ENCODE results near the gene C2CD2. TPM values are rescaled to one million over a fixed set of nuclear protein-coding genes. Genes with fewer than 3 reads are reported as not detected.

Gene C2CD2
- total RNA-seq, 2 experiments from 2014 or later, result 8.2 to 8.8 TPM

DNA sequence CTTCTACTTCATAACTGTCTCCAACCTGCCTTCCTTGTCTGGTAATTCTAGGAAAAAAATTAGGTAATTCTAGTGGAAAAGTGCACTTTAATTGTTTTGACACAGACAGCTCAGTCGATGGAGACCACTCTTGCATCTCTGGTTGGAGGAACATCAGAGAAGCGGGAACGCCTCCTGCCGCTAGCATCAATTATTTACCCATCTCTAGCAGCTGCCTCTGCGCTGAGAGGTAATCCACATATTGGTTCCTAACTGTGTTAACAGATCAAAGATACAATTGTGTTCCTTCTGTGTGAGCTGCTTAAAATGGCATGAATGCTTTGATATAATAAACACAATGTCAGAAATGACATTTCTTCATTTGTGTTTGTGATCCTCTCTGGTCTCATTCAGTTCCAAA is 33.3 kb downstream of the C2CD2 start:
- intact Hi-C loops (cut with DNase I, micrococcal nuclease), result no loop called here
- Histone ChIP-seq H3K27ac (ENCODE audit: low read depth in 1 of 2, low read length in 2 of 2) (no peak overlapping the region), H3K4me1 (ENCODE audit: insufficient read depth, low read length) (peaks cover 21% of the 10 kb centered on the region), H3K36me3 (ENCODE audit: insufficient read depth, low read length) (peaks cover 34% of the 10 kb centered on the region), H3K4me3 (ENCODE audit: low read length) (no peak overlapping the region), H3K27me3 (ENCODE audit: control insufficient read depth in 1 of 2, insufficient read depth in 2 of 2, low read length in 2 of 2) (no peaks in the 10 kb centered on the region), H3K9me3 (ENCODE audit: control insufficient read depth in 1 of 2, insufficient read depth in 1 of 2, low read length in 2 of 2) (no peaks in the 10 kb centered on the region)
- H3K9me3 Mint-ChIP-seq, result no peaks in the 10 kb centered on the region
- ATAC-seq (ENCODE audit: poor library complexity) (no peak), DNase-seq (no peak)
- peaks cover 37% of the 10 kb centered on the region for H3K36me3 Mint-ChIP-seq (ENCODE audit: low read depth)
- no peak overlapping the region for H3K4me3 Mint-ChIP-seq
- H3K4me1 Mint-ChIP-seq (ENCODE audit: low read depth), result peaks cover 33% of the 10 kb centered on the region
- no peak for TF ChIP-seq CTCF (IDR thresholded peaks at IDR 0.05)
- ChIA-PET CTCF (no interaction called here), POLR2A (no interaction called here)
- no peaks in the 10 kb centered on the region for H3K27me3 Mint-ChIP-seq
- no peak overlapping the region for H3K27ac Mint-ChIP-seq

DNA sequence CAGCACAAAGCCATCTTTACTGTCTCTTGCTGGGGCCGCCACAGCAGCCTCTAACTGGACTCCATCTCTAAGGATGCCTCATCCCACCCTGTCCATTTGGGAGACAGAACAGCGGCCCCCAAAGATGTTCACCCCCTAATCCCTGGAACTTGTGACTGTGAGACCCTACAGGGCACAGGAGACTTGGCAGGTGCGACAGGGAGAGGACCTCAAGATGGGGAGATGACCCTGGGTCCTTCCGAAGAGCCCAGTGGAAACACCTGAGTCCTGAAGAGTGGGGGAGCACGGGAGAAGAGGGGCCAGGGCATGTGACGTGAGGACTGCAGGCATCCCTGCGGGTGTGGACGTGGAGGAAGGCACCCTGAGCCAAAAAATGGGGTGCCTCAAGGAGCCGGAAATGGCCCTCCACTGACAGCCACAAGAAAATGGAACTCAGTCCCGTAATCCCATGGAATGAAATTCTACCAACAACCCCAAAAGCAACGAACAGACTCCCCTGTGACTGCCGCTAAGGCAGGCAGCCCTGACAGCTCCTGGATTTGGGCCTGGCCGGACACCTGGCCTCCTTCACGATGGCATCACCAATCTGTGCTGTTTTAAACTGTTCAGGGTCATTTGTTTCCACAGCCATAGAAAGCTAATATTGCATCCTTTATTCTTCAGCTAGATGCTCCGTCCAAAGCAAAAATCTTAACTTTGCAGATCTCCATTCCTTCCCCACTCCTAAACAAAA is 34.0 kb downstream of the C2CD2 start:
- Mint-ChIP-seq H3K4me1 (ENCODE audit: low read depth) (peaks cover 26% of the 10 kb centered on the region), H3K4me3 (no peak overlapping the region), H3K27ac (no peak overlapping the region), H3K9me3 (no peaks in the 10 kb centered on the region), H3K27me3 (no peaks in the 10 kb centered on the region), H3K36me3 (ENCODE audit: low read depth) (peaks cover 43% of the 10 kb centered on the region)
- Histone ChIP-seq H3K27ac (ENCODE audit: low read depth in 1 of 2, low read length in 2 of 2) (no peak overlapping the region), H3K27me3 (ENCODE audit: control insufficient read depth in 1 of 2, insufficient read depth in 2 of 2, low read length in 2 of 2) (no peaks in the 10 kb centered on the region), H3K4me3 (ENCODE audit: low read length) (no peak overlapping the region), H3K9me3 (ENCODE audit: control insufficient read depth in 1 of 2, insufficient read depth in 1 of 2, low read length in 2 of 2) (no peaks in the 10 kb centered on the region), H3K4me1 (ENCODE audit: insufficient read depth, low read length) (peaks cover 14% of the 10 kb centered on the region), H3K36me3 (ENCODE audit: insufficient read depth, low read length) (peaks cover 34% of the 10 kb centered on the region)
- CTCF ChIA-PET, result no interaction called here
- TF ChIP-seq CTCF (IDR thresholded peaks at IDR 0.05), result no peak
- ATAC-seq (ENCODE audit: poor library complexity) (no peak), DNase-seq (no peak)
- POLR2A ChIA-PET, result no interaction called here
- intact Hi-C loops (cut with DNase I, micrococcal nuclease), result no loop called here

- CTCF ChIA-PET, result no interaction called here
- no peaks in the 10 kb centered on the region for H3K27me3 ChIP-seq (ENCODE audit: control insufficient read depth in 1 of 2, insufficient read depth in 2 of 2, low read length in 2 of 2)
These were observed 35.1 kb downstream of the C2CD2 start for GRCh38 chr21:41918561-41919358.

More at GRCh38 chr21:41918561-41919358, 35.1 kb downstream of the C2CD2 start:
- H3K36me3 Mint-ChIP-seq (ENCODE audit: low read depth), result peaks cover 46% of the 10 kb centered on the region
- Histone ChIP-seq H3K4me3 (ENCODE audit: low read length) (no peak overlapping the region), H3K36me3 (ENCODE audit: insufficient read depth, low read length) (peaks cover 39% of the 10 kb centered on the region), H3K4me1 (ENCODE audit: insufficient read depth, low read length) (peaks cover 4% of the 10 kb centered on the region), H3K27ac (ENCODE audit: low read depth in 1 of 2, low read length in 2 of 2) (no peak overlapping the region), H3K9me3 (ENCODE audit: control insufficient read depth in 1 of 2, insufficient read depth in 1 of 2, low read length in 2 of 2) (no peaks in the 10 kb centered on the region)
- POLR2A ChIA-PET, result interaction anchor here (1.3 kb wide), 1 partner anchor 10 kb away, joined by 3 read pairs; no protein-coding TSS in a partner anchor
- DNase-seq, result no peak
- no peak for TF ChIP-seq CTCF (IDR thresholded peaks at IDR 0.05)
- no peak for ATAC-seq (ENCODE audit: poor library complexity)
- H3K27ac Mint-ChIP-seq, result no peak overlapping the region
- H3K9me3 Mint-ChIP-seq, result no peaks in the 10 kb centered on the region
- no peak overlapping the region for H3K4me3 Mint-ChIP-seq
- intact Hi-C loops (cut with DNase I, micrococcal nuclease), result no loop called here
- H3K4me1 Mint-ChIP-seq (ENCODE audit: low read depth), result peaks cover 16% of the 10 kb centered on the region
- no peaks in the 10 kb centered on the region for H3K27me3 Mint-ChIP-seq
